22Rv1 (cell line): ENCODE measurements around the gene ZNF92.

Experiments
- CTCF ChIP-seq: fragments of 450-650 bp; IDR thresholded peaks from 2 replicates; pipeline ENCODE4 v1.5.1; 2017; ENCODE audit warnings: mild to moderate bottlenecking
- ZFX ChIP-seq: fragments of 450-650 bp; IDR thresholded peaks from 2 replicates; pipeline ENCODE4 v1.6.1; 2017; ENCODE audit warnings: antibody characterized with exemption, borderline replicate concordance

- TF ChIP-seq CTCF (no peak), ZFX (no peak)
Measured at GRCh38 chr7:65444899-65445823, 71.5 kb downstream of the ZNF92 start.
